OCI-LY1 (cell line): ENCODE measurements around the gene FGF16.

Experiments
- EZH2 ChIP-seq: fragments of 200-600 bp; sonication (generic), shearing (Covaris generic); IDR thresholded peaks from 2 replicates; pipeline ENCODE4 v1.8.0; 2017; ENCODE audit warnings: borderline replicate concordance, mixed run types, mild to moderate bottlenecking, antibody characterized with exemption, low read length, moderate library complexity, mixed read lengths
- TF ChIP-seq, protein P1 (sequence below): fragments of 200-600 bp; sonication (generic), shearing (Covaris generic); IDR thresholded peaks from 2 replicates; pipeline ENCODE4 v1.5.1; 2017; ENCODE audit warnings: mild to moderate bottlenecking, antibody characterized with exemption, low read length, moderate library complexity, mixed read lengths

DNA sequence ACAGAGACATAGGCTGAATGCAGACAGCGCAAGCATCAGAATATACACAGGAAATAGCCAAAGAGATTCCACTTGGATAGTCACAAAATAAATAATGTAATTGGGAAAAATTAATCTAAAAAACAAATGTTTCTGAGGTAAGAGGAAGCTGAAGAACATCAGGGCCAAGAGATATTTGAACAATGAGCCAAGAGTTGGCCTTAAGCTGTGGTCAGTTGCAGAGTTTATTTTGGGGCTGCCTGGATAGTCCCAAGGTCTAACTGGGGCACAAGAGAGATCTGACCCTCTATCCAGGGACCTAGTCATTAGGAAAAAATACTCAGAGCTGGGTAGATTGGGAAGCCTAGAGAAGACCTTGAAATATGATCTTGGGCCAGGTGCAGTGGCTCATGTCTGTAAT lies 31.3 kb upstream of the FGF16 start:
- TF ChIP-seq, protein P1, sequence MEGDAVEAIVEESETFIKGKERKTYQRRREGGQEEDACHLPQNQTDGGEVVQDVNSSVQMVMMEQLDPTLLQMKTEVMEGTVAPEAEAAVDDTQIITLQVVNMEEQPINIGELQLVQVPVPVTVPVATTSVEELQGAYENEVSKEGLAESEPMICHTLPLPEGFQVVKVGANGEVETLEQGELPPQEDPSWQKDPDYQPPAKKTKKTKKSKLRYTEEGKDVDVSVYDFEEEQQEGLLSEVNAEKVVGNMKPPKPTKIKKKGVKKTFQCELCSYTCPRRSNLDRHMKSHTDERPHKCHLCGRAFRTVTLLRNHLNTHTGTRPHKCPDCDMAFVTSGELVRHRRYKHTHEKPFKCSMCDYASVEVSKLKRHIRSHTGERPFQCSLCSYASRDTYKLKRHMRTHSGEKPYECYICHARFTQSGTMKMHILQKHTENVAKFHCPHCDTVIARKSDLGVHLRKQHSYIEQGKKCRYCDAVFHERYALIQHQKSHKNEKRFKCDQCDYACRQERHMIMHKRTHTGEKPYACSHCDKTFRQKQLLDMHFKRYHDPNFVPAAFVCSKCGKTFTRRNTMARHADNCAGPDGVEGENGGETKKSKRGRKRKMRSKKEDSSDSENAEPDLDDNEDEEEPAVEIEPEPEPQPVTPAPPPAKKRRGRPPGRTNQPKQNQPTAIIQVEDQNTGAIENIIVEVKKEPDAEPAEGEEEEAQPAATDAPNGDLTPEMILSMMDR = no peak
- TF ChIP-seq EZH2 = no peak
